GM12872 (cell line): ENCODE data around the gene MBP.

ENCODE experiments used
- CTCF ChIP-seq: IDR thresholded peaks from 3 replicates; pipeline ENCODE4 v1.5.1; 2011; ENCODE audit warnings: low read depth, mild to moderate bottlenecking, low read length, moderate library complexity; ENCODE audit not compliant: insufficient read depth

The MBP gene

DNA sequence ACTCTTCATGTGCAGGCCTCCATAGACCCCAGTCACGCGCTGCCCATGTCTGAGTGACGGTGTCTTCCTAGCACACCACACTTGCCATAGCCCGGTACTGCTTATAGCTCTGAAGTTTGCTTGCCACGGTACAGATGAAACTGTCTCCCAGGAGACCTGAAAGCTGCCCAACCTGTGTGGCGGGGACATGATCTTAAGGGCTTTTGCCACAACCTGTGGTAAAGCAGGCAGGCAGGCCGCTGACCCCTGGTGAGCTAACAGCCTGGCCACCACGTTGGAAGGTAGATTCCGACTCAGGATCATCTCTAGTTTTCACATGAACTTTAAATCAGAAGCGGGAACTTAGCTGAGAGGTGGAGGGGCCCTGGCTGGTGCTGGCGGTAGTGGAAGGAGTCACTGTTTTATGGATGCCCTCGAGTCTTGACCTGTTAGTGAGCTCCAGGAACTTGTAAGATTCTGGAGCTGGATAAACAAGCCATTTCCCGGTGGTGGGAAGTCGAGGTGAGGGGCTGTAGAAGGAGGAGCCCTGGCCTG, 156.9 kb downstream of the MBP start:
- TF ChIP-seq CTCF, result no peak

DNA sequence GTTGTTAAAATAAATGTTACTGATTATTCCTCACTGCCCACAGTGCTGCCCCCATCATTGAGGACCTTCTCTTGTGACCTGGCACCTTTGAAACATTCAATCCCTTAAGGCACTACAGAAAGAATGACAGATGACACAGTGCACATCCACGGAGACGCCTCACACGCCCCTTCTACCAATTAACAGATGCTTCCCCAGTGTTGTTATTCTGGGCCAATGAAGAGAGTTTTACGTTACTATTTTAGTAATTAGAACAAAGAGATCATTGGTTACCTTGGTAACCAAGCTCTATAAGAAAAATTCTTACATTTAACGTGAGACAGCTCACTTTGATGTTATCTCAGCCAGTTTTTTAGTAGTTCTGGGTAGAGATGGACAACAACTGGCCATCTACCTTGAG, 158.2 kb downstream of the MBP start:
- TF ChIP-seq CTCF, result no peak

DNA sequence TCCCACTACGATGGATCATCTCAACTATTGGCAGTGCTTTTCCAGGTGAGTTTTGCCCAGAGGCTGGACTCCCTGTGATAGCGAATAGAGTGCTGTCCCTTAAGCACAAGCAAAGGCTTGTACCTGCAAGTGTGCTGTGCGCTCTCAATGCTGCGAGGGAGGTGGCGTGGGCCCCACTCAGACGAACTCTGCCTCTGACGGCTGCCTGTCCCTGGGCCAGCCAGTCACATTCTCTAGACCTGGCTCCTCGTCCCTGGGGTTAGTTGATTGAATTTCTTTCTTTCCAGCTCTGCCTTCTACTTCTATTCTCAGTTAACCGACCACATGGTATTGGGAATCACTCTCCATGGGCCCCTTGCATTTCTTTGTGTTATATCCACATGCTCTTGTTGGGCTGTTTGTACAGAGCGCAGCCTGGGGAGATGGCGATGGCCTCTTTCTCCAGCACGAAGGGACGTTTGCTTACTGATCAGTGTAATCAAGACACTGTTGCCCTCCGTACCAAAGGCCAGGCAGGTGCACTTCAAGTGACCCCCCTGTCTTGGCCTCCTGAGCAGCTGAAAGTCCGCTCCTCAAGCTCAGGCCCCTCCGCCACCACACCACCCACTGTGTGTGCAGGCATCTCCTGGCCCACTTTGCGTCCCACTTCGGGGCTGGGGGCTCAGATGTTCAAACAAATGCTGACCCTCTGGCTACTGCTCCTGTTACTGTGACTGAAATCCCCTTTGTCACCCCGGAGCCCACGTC, 158.9 kb downstream of the MBP start:
- no peak for TF ChIP-seq CTCF

- TF ChIP-seq CTCF, result no peak
These were observed 159.6 kb downstream of the MBP start for GRCh38 chr18:76972846-76973519.

- no peak for TF ChIP-seq CTCF
These were observed 160.3 kb downstream of the MBP start for GRCh38 chr18:76972241-76972640.

DNA sequence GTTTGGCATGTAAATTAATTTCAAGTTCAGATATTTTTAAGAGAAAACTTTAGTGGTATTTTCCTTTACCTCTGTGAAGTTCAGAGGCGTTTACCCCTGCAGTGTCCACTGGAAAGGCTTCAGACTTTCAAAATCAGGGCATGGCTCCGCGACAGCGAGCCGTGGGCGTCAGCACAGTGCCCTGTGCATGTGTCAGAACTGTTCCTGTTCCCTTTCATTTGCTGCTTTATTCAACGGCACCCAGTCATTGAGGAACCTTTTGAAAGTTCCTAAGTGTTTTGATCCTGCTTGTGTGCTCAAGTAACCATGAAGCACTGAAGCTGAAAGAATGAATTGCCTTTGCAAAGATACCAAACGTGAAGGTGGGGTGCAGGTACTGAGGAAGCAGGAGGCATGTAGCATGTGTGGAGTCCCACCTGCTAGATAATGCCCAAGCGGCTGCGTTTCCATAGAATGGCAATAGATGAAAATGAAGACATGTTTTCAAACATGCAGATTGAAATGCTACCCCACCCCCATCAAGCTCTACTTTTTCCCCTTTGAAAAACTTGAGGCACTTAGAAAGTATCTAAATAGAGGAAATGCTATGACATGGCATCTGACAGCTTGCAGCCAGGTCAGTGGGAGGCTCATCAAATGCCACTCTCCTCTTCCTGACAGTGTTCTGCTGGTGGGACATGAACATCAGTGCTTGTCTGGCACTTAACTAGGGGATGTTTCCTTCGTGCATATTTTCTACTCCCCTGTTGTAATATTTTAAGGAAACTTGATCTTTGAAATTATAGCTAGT, 161.6 kb downstream of the MBP start:
- TF ChIP-seq CTCF, result no peak
